ENCODE measurements around the gene ITGAV. TPM values are rescaled to one million over a fixed set of nuclear protein-coding genes. Genes with fewer than 3 reads are reported as not detected.

The ITGAV gene
- total and polyA plus RNA-seq, 8 donors, result 9.0 to 83.3 (median 29.4) TPM

- FAIRE-seq, result no peak
Measured at GRCh38 chr2:186582698-186583097, 7.2 kb upstream of the ITGAV start.

GRCh38 chr2:186584053-186584452 is 5.8 kb upstream of the ITGAV start:
- ATAC-seq, result no peak
- Histone ChIP-seq H3K9me3 (no peaks in the 10 kb centered on the region), H3K36me3 (no peaks in the 10 kb centered on the region), H3K4me3 (no peak overlapping the region), H3K4me1 (peaks cover 0 to 5% (median 0%) of the 10 kb centered on the region in 3 donors), H3K27ac (no peak overlapping the region), H3K27me3 (no peaks in the 10 kb centered on the region)
- 95 to 96% methylated on average over 1 of the region's 1 CpG for WGBS, 2 donors
- intact Hi-C loops (cut with DNase I), result no loop called here
- TF ChIP-seq CTCF (IDR thresholded peaks at IDR 0.05), result no peak
- DNase-seq, result no peak
- no peak for FAIRE-seq

More at GRCh38 chr2:186582698-186583097, 7.2 kb upstream of the ITGAV start:
- Histone ChIP-seq H3K27ac (no peak overlapping the region), H3K27me3 (no peaks in the 10 kb centered on the region), H3K4me1 (no peaks in the 10 kb centered on the region), H3K4me3 (no peak overlapping the region), H3K9me3 (no peaks in the 10 kb centered on the region), H3K36me3 (no peaks in the 10 kb centered on the region)
- DNase-seq, result no peak
- intact Hi-C loops (cut with DNase I), result no loop called here
- ATAC-seq, result no peak
- TF ChIP-seq CTCF (IDR thresholded peaks at IDR 0.05), result no peak

- DNase-seq, result no peak
- no peak for TF ChIP-seq CTCF (IDR thresholded peaks at IDR 0.05)
- ATAC-seq, result no peak
- no peak overlapping the region for H3K4me3 ChIP-seq
- no peaks in the 10 kb centered on the region for H3K27me3 ChIP-seq
- peak overlapping the region in 1 of 4 donors; percentile 93 for H3K27ac ChIP-seq
- no peaks in the 10 kb centered on the region for H3K9me3 ChIP-seq
- FAIRE-seq, result no peak
- H3K36me3 ChIP-seq, result no peaks in the 10 kb centered on the region
- intact Hi-C loops (cut with DNase I), result no loop called here
- H3K4me1 ChIP-seq, result peaks cover 0 to 21% (median 3%) of the 10 kb centered on the region in 3 donors
- WGBS, 2 donors, result 95 to 96% methylated on average over 9 of the region's 9 CpGs
Measured at GRCh38 chr2:186588421-186588820, 1.4 kb upstream of the ITGAV start.

GRCh38 chr2:186588940-186589611 is 780 bp upstream of the ITGAV start:
- ATAC-seq (peak; percentile 6 to 13 (median 8)), DNase-seq (peak in 1 of 6 donors; percentile 15), FAIRE-seq (no peak)
- Histone ChIP-seq H3K4me3 (peak overlapping the region; percentile 48 to 94 (median 82)), H3K27ac (peak overlapping the region; percentile 79 to 97 (median 90)), H3K9me3 (no peaks in the 10 kb centered on the region), H3K36me3 (no peaks in the 10 kb centered on the region), H3K27me3 (no peaks in the 10 kb centered on the region), H3K4me1 (peaks cover under 1 to 24% (median 3%) of the 10 kb centered on the region in 3 donors)
- WGBS, 2 donors, result 5% methylated on average over 14 of the region's 14 CpGs
- no peak for TF ChIP-seq CTCF (IDR thresholded peaks at IDR 0.05)
- intact Hi-C loops (cut with DNase I), result no loop called here

GRCh38 chr2:186590350-186590758 is 498 bp downstream of the ITGAV start:
- peak overlapping the region; percentile 48 to 94 (median 82) for H3K4me3 ChIP-seq
- 0% methylated on average over 31 to 32 of the region's 32 CpGs for WGBS, 2 donors

More at GRCh38 chr2:186590350-186590758, 498 bp downstream of the ITGAV start:
- peak in 2 of 6 donors; percentile 38 to 68 for DNase-seq
- no peak for TF ChIP-seq CTCF (IDR thresholded peaks at IDR 0.05)
- Histone ChIP-seq H3K27me3 (no peaks in the 10 kb centered on the region), H3K27ac (peak overlapping the region; percentile 79 to 97 (median 90)), H3K9me3 (no peaks in the 10 kb centered on the region), H3K36me3 (no peaks in the 10 kb centered on the region), H3K4me1 (peaks cover 3 to 35% (median 11%) of the 10 kb centered on the region in 3 donors)
- ATAC-seq, result peak; percentile 21 to 41 (median 36)
- intact Hi-C loops (cut with DNase I), result no loop called here
- no peak for FAIRE-seq

Measured in pancreas (tissue), 10 donors.